ENCODE data around the gene POP7. TPM values are rescaled to one million over a fixed set of nuclear protein-coding genes. Genes with fewer than 3 reads are reported as not detected.
"Not testable (repeated sequence)": the region's sequence is repeated elsewhere in the genome, so short reads cannot be mapped to it uniquely, and the experiment has no call there.

POP7 gene
- total and polyA plus RNA-seq, 11 donors = 24.1 to 62.4 (median 29.7) TPM

DNA sequence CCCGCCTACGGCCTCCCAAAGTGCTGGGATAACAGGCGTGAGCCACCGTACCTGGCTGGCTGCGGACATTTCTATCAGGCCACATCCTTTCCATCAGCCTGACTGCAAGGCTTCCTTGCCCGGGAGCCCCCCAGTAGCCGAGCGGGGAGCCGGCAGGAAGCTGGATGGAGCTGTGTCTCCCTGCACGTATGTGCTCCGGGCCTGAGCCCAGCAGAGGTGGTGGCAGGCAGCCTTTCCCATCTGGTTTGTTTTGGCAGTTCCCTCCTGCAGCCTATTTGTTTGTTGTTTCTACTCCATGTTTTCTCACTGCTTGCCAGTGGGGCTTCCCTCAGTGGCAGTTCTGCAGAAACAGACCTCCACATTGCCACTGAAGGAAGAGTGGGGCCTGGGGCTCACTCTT lies 5.4 kb downstream of the POP7 start:
- no peaks in the 10 kb centered on the region for H3K9me3 ChIP-seq
- H3K4me3 ChIP-seq = no peak overlapping the region
- peaks cover 0 to 16% (median 7%) of the 10 kb centered on the region in 9 donors for H3K36me3 ChIP-seq
- peaks cover 0 to 18% (median 11%) of the 10 kb centered on the region in 12 donors for H3K4me1 ChIP-seq
- 73 to 78% (median 74%) methylated on average over 10 to 11 of the region's 11 CpGs for WGBS, 4 donors
- no peaks in the 10 kb centered on the region for H3K27me3 ChIP-seq
- TF ChIP-seq, protein P1, sequence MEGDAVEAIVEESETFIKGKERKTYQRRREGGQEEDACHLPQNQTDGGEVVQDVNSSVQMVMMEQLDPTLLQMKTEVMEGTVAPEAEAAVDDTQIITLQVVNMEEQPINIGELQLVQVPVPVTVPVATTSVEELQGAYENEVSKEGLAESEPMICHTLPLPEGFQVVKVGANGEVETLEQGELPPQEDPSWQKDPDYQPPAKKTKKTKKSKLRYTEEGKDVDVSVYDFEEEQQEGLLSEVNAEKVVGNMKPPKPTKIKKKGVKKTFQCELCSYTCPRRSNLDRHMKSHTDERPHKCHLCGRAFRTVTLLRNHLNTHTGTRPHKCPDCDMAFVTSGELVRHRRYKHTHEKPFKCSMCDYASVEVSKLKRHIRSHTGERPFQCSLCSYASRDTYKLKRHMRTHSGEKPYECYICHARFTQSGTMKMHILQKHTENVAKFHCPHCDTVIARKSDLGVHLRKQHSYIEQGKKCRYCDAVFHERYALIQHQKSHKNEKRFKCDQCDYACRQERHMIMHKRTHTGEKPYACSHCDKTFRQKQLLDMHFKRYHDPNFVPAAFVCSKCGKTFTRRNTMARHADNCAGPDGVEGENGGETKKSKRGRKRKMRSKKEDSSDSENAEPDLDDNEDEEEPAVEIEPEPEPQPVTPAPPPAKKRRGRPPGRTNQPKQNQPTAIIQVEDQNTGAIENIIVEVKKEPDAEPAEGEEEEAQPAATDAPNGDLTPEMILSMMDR (IDR thresholded peaks at IDR 0.05) = no peak
- TF ChIP-seq POLR2A (IDR thresholded peaks at IDR 0.05) = no peak
- DNase-seq = peak in 1 of 5 donors; percentile 60
- no peak for ATAC-seq
- H3K27ac ChIP-seq = no peak overlapping the region
- intact Hi-C loops (cut with DNase I) = no loop called here

DNA sequence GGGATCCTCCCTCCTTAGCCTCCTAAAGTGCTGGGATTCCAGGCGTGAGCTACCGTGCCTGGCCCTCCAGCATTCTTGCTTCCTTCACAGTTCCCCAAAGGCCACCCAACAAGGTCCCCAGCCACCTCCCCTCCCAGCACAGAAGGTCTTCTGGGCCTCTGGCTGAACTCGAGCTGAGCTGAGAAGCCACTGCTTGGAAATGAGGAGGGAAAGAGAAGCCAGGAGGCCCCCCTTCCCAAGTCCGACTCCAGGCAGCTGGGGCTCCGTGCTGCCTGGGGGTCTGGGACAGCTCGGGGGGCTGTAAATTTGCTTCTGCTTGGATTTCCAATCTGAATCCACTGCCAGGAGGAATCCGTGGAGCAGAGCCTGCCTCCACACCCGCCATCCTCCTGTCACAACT lies 8.8 kb downstream of the POP7 start:
- ATAC-seq = no peak
- Histone ChIP-seq H3K36me3 (no peaks in the 10 kb centered on the region), H3K9me3 (no peaks in the 10 kb centered on the region), H3K4me3 (no peak overlapping the region), H3K4me1 (no peaks in the 10 kb centered on the region), H3K27ac (no peak overlapping the region), H3K27me3 (peaks cover 0 to 7% (median 4%) of the 10 kb centered on the region in 9 donors)
- intact Hi-C loops (cut with DNase I) = loop anchor here in 1 of 10 donors (5.0 kb wide), 1 partner anchor 133 kb away; no protein-coding TSS in a partner anchor
- DNase-seq = peak in 1 of 5 donors; percentile 42
- WGBS, 4 donors = 67 to 82% (median 77%) methylated on average over 8 of the region's 8 CpGs
- no peak for TF ChIP-seq POLR2A (IDR thresholded peaks at IDR 0.05)
- TF ChIP-seq, protein P1 (IDR thresholded peaks at IDR 0.05) = no peak

DNA sequence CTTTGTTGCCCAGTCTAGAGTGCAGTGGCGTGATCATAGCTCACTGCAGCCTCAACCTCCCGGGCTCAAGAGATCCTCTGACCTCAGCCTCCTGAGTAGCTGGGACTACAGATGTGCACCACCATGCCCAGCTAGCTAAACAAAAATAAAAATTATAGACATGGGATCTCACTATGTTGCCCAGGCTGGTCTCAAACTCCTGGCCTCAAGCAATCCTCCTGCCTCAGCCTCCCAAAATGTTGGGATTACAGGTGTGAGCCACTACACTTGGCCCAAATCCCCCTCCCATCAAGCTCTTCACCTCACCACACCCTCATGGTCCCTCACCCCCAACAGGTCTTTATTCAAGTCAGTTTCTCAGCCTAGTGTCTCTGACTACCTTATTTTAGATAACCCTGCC lies 11.2 kb downstream of the POP7 start:
- Histone ChIP-seq H3K4me1 (peaks cover 0 to 11% (median 0%) of the 10 kb centered on the region in 12 donors), H3K27me3 (peaks cover 11 to 31% (median 25%) of the 10 kb centered on the region in 9 donors)
- H3K36me3 ChIP-seq, H3K9me3 ChIP-seq, ATAC-seq, DNase-seq, H3K27ac ChIP-seq, H3K4me3 ChIP-seq: not testable (repeated sequence)
- intact Hi-C loops (cut with DNase I) = loop anchor here in 1 of 10 donors (5.0 kb wide), 1 partner anchor 130 kb away; no protein-coding TSS in a partner anchor
- WGBS, 4 donors = 86 to 94% (median 90%) methylated on average over 2 of the region's 2 CpGs

DNA sequence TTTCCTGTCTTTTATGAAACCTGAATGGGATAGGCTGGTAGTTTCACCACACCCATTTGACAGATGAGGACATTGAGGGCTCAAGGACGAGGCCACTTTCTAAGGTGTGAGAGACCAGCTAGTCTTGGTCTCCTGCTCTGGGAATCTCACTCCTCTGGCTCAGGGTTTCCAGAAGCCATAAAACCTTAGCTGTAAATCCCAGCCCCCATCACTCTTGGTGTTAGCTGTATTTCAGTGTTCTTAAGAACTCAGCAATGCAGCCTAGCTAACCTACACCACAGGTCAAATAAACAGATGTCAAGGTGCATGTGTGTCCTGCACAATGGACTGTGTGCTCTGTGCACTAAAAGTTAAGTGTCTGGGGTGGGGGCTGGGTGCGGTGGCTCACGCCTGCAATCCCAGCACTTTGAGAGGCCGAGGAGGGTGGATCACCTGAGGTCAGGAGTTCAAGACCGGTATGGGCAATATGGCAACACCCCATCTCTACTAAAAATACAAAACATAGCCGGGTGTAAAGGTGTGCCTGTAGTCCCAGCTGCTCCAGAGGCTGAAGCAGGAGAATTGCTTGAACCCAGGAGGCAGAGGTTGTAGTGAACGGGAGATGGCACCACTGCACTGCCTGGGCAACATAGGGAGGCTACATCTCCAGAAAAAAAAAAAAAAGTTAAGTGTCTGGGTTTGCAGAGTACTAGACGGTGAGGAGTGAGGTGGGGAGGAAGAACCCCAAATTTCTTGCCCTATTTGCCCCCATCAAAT lies 13.8 kb downstream of the POP7 start:
- WGBS, 4 donors = 53 to 60% (median 58%) methylated on average over 7 to 8 of the region's 8 CpGs
- intact Hi-C loops (cut with DNase I) = loop anchor here in 2 of 10 donors (5.0 to 10.0 kb wide), 3 partner anchors 128 to 255 kb away; partner anchors contain the start of gene SPACDR (in 1 of the 2)
- Histone ChIP-seq H3K27me3 (peaks cover 11 to 50% (median 34%) of the 10 kb centered on the region in 9 donors), H3K36me3 (no peaks in the 10 kb centered on the region), H3K4me3 (no peak overlapping the region), H3K9me3 (no peaks in the 10 kb centered on the region), H3K27ac (no peak overlapping the region), H3K4me1 (peaks cover 0 to 11% (median 0%) of the 10 kb centered on the region in 12 donors)
- no peak for TF ChIP-seq POLR2A (IDR thresholded peaks at IDR 0.05)
- TF ChIP-seq, protein P1 (IDR thresholded peaks at IDR 0.05) = no peak
- peak in 1 of 5 donors; percentile 4 for DNase-seq
- no peak for ATAC-seq
